ENCODE measurements around the gene RBP5.

DNA sequence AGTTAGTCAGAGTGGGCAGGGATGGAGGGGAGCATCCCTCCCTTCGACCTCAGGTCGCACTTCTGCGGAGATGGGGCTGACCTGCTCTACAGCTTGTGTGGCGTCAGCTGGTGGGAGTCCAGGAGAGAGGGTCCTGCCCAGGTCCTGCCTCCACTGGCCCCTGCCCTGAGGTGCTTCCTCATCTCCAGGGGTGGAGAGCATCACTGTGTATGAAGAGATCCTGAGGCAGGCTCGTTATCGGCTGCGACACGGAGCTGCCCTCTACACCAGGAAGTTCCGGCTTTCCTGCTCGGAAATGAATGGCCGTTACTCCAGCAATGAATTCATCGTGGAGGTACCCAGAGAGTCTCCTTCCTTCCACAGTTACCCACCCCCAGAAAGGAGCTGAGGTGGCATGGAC is 21.7 kb upstream of the RBP5 start:
- TF ChIP-seq, protein P1, sequence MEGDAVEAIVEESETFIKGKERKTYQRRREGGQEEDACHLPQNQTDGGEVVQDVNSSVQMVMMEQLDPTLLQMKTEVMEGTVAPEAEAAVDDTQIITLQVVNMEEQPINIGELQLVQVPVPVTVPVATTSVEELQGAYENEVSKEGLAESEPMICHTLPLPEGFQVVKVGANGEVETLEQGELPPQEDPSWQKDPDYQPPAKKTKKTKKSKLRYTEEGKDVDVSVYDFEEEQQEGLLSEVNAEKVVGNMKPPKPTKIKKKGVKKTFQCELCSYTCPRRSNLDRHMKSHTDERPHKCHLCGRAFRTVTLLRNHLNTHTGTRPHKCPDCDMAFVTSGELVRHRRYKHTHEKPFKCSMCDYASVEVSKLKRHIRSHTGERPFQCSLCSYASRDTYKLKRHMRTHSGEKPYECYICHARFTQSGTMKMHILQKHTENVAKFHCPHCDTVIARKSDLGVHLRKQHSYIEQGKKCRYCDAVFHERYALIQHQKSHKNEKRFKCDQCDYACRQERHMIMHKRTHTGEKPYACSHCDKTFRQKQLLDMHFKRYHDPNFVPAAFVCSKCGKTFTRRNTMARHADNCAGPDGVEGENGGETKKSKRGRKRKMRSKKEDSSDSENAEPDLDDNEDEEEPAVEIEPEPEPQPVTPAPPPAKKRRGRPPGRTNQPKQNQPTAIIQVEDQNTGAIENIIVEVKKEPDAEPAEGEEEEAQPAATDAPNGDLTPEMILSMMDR (IDR thresholded peaks at IDR 0.05; ENCODE audit: insufficient read depth, low read length), result no peak
- no peak for TF ChIP-seq POLR2AphosphoS5 (IDR thresholded peaks at IDR 0.05; ENCODE audit: low read depth)
- TF ChIP-seq, protein P2, sequence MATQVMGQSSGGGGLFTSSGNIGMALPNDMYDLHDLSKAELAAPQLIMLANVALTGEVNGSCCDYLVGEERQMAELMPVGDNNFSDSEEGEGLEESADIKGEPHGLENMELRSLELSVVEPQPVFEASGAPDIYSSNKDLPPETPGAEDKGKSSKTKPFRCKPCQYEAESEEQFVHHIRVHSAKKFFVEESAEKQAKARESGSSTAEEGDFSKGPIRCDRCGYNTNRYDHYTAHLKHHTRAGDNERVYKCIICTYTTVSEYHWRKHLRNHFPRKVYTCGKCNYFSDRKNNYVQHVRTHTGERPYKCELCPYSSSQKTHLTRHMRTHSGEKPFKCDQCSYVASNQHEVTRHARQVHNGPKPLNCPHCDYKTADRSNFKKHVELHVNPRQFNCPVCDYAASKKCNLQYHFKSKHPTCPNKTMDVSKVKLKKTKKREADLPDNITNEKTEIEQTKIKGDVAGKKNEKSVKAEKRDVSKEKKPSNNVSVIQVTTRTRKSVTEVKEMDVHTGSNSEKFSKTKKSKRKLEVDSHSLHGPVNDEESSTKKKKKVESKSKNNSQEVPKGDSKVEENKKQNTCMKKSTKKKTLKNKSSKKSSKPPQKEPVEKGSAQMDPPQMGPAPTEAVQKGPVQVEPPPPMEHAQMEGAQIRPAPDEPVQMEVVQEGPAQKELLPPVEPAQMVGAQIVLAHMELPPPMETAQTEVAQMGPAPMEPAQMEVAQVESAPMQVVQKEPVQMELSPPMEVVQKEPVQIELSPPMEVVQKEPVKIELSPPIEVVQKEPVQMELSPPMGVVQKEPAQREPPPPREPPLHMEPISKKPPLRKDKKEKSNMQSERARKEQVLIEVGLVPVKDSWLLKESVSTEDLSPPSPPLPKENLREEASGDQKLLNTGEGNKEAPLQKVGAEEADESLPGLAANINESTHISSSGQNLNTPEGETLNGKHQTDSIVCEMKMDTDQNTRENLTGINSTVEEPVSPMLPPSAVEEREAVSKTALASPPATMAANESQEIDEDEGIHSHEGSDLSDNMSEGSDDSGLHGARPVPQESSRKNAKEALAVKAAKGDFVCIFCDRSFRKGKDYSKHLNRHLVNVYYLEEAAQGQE (IDR thresholded peaks at IDR 0.05; ENCODE audit: insufficient replicate concordance, low read depth), result no peak

All from HL-60 (cell line).